GM21367 (cell line): ENCODE measurements around the gene ARL15.

ENCODE experiments used
- ATAC-seq: cut with Tn5 transposase; IDR thresholded peaks from one replicate; pipeline ENCODE4 v1.9.1; 2021; ENCODE audit not compliant: unreplicated experiment

The ARL15 gene

DNA sequence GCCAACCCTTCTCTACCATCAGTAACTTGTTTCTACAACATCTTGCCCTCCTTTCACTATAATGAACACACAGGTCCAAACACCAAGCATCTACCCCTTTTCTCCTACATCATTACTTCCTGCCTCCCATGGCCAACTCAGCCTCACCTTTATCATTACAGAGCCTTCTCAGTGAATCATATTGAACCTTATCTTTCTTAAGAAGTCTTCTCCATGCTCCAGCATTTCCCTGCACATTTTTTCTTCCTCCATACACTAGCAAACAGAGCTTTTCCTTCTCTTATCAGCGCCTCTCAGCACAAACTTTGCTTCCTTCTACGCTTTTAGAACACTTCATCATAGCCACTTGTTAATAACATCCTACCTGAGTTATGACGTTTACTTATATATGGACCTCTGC, 148.2 kb downstream of the ARL15 start:
- no peak for ATAC-seq

DNA sequence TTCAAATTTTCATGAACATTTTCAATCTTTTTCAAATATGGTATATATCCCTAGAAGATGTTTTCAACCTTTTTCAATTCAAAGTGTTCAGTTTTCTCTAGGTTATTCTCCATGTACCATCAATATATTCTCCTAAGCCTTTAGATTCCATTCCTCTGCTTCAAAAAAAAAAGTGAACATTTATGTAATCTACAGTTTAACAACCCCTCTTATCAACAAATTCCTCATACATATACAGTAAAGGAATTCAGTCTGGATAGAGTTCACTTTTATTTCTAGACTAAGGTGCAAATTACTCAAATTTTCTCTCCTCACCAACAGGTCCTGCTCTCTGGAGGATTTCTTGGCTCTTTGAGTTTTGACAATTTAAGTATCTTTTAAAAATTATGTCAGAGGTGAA, 150.0 kb downstream of the ARL15 start:
- no peak for ATAC-seq

DNA sequence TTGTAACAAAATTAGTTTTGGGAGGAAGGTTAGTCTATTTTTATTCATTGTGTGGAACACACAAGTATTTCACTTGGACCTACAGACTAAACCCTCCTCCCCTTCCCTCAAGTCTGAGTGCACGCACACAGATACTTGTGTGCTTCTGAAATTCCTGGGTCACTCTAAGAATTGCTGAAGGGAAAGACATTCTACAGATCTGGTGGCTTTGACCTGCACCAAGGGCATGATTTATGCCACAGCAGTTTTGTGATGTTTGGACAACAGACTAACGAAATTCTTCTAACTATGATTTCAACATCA, 150.5 kb downstream of the ARL15 start:
- ATAC-seq = no peak

DNA sequence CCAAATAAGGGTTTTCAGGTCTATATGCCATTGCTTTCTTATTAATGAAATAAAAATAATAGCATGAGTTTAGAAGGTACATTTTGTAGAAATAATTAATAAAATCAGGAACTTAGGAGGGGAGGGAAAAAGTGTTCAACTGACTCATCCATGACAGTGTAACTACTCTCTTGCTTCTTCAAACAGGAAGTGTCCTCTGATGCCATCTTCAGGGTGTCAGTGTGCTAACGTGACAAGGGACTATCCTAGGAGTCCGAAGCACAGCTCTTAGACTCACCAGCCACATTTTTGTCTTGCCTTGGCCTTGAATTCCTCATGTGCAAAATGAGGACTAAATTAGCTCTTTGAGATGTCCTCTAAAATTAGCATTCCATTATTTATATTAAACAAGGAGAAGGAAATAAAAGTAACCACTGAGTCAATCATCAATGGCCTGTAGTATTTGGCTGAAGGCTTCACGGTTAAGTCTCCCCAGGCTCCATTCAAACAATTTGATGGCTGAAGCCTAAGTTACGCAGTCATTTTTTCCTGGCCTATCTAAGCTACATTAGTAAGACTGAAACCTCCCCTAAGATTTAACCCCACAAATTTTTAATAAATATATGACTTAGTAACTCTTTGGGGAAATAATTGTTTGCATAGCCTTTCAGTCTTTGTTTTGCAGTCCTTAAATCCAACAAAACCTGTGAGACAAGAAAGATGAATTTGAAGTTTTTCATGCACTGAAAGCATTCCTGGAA, 151.1 kb downstream of the ARL15 start:
- ATAC-seq = no peak

- no peak for ATAC-seq
Observed at GRCh38 chr5:54156577-54156976, 153.8 kb downstream of the ARL15 start.

- no peak for ATAC-seq
Observed at GRCh38 chr5:54150841-54151240, 159.5 kb downstream of the ARL15 start.

DNA sequence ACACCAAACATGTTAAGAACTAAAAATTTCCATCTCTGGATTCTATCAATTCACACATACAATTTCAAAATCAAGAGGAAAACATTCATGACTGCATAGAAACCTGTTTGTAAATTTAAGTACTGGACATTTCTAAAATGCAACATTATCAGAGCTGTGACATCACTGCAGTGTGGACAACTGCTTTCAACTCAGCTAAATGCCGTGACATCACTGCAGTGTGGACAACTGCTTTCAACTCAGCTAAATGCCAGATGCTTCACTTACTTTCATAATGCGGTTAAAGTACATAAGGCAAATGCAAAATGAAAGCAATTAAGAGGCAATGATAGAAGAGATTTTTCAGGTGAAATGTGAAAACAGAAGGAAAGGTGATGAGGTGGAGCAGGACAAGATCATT, 161.5 kb downstream of the ARL15 start:
- no peak for ATAC-seq

- ATAC-seq = no peak
Observed at GRCh38 chr5:54148067-54148845, 162.1 kb downstream of the ARL15 start.

DNA sequence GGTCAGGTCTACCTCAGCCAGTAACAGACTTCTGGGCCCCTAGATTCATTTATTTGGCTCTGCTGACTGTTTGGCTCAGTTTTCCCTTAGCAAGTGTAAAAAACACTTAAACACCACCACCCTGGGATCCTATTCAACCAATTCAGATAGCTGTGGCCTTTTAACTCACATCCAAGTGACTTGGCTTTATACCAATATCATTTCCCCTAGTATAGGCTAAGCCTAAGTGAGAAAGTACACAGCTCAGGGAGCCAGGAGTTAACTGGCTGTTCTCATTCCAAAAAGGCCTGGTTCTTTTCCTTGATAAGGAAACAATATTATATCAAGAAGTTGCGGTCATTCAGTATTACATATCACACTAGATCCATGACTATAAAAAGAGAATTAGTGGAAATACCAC, 163.5 kb downstream of the ARL15 start:
- no peak for ATAC-seq

DNA sequence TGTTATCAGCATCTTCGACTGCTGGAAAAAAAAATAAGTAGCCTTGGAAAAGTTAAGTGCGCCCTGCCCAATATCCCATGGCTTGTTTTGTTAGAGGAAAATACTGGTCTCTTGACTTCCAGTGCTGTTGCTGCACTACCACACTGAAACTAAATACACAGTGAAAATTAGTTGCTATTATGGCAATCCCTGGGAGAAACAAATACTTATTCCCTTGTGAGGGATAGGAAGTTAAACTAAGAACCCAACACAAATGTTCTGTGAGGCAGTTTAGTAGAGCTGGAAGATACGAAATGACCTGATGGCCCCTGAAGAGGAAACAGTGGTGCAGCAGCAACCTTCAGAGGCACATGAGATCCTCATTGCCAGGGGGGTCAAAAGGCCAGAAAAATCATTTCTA, 164.0 kb downstream of the ARL15 start:
- no peak for ATAC-seq

DNA sequence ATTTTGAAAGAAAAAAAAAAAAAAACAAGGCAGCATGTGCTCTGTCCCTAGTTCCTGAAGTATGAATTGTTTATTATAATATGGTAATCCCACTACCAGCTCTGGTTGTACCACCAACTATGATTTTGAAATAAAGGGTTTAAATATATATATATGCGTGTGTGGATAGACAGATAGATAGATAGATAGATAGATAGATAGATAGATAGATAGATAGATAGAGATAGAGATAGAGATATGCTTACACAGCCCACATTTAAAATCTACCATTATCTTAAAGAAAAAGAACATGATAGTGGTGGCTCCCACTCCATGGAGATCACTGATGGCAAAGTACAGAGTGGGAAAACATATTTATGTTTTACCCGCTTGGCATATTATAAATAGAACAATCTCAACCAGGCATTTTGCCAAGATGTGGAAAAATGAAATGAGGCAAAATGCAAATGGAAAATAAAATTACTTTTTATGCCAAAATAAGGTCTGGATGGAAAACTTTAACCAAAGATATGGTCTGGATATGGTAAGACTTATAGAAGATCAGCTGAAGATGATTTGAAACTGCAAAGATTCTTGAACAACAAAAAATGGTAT, 170.0 kb downstream of the ARL15 start:
- no peak for ATAC-seq

DNA sequence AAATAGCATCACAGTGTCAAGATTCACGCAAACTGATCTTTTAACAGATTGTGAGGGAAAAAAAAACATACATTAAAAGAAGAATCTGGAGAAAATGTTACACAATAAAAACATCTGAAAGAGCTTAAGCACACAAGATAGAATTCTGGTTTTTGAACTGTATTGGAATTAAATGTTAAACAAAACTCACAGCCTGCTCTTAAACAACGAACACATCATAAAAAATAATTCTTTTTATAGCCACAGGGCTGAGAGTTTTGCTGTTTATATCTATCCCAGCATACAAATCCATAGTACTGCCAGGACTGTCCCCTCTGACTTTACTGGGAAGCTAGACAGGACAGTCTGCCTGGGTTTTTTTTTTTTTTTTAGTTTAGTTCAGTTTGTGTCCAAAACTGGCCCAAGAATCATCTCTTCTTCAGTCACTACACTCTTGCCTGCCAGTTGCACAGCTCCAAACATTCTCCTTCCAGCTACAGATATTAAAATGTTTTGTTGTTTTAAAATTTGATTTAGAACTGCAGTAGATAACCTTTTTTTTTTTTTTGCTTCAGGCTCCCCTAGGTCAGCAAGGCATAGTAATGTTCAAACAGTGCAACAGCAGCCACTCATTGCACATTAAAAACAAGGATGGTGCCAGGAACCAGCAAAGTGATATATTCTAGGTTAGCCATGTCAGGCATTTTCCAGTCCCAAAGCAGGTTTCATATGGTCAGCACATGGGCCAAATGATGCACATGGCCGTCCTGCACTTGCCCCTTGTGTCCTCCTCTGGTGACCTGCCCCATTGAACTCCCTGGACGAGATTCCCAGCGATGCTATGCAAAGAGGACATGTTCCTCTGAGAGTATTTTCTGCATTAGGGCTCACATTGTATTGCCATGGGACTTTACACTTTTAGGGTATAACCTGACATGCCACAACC, 173.6 kb downstream of the ARL15 start:
- no peak for ATAC-seq

GRCh38 chr5:54135042-54135441, 175.3 kb downstream of the ARL15 start:
- ATAC-seq = no peak

DNA sequence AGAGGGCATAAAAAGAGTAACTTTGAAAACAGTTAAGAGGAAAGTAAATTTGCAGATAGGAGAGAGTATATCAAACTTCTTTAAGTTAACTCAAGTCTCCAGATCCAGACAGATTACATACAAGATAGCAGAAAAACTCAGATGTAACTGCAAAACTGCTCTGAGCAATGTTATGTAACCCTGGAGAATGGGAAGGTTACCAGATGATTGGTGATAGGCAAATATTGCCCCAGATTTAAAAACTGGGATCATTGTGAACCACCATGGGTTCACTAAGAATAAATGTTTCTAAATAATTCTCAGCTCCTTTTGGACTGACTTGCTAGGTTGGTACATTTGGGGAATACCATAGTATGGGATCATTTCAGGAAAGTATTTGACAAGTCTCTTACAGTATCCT, 176.5 kb downstream of the ARL15 start:
- ATAC-seq = no peak

DNA sequence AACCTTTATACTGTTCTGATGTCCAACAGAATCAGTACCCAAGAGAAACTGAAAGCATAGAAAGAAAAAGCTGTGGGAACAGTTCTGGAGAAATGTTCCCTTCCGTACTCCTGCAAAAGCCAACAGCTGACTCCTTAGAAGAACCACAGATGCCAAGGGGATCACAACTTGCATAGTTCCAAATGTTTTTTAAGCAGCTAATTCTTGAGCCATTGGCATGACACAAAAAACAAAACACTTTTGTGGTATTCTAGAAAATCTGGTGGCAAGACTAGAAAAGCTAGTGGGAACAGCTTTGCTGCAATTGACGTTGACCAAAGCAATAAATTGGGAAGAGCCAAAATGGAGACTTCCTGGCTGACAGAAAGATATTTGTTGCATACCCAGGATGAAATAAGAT, 189.9 kb downstream of the ARL15 start:
- no peak for ATAC-seq

GRCh38 chr5:54117957-54118356, 192.4 kb downstream of the ARL15 start:
- ATAC-seq = no peak

DNA sequence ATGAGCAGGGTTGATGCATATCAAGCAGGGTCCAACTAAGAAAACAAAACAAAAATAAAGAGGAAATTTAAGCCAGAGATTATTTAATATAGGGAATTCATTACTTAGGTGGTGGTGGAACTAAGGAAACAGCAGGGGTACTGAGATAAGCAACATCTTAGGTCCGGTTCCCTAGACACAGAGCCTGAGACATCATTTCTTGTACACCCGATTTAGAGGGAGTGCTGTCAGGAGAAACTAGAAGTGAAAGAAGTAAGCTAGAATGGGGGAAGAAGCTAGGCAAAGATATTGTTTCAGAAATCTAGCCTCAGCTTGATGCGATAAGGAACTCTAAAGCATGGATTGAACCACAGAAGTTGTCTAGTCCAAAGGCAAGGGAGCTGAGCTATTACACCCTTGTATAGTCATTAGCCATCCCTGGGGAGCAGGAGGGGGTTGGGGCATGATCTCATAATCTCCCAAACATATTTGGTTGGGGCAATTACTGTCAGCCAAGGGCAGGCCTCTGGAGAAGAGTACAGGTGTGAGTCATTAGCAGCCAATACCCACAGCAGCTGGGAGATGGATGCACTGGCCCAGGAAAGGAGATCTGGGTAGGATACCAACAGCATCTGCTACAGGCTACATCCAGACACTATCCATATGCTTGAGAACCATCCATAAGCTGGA, 194.5 kb downstream of the ARL15 start:
- ATAC-seq = no peak

GRCh38 chr5:54113060-54113459, 197.3 kb downstream of the ARL15 start:
- no peak for ATAC-seq

DNA sequence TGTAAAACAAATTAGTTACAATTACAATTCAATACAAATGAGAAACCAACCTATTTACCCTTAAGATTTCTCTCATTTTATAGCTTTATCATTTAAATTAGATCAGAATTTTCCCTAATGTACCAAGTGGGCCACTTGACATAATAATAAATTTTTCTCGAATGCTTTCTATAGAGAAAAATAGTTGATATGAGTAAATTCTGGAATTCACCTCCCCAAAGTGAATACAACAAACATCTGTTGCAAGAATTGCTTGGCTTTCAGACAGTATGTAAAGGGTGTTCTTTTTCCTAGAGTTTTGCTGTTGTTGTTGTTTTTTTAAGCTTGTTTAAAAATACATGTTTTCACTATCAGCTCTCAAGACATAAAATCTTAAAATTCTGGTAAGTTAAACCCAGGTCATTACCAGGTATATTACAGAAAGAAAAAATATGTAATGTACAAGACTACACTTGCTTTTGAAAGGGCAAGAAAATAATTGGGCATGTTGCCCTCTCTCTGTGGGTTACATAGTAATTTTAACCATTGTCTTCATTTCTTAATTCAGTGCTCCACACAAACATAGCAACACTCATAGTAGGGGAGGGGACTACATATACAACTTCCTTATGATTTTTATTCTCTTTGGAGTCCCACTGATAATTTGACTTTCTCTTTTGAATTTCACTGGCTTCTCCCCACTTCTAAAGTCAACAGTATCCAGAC, 200.6 kb downstream of the ARL15 start:
- ATAC-seq = no peak

DNA sequence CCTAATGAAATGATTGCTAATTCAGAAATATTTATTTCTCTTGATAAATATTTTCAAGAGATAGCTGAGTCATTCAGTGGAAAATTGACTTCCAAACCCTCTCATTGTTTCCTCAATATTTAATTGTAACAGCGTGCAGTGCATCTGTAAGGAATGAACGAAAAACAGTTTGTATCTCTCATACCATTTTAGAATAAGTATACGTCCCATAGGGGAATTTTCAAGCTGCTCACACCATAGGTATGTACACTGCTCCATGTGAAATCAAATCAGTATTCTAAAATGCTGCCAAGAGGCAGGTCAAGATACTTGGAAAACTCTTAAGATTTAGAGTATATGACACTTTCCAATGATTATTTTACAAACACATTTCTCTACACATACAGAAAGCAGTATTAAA, 202.2 kb downstream of the ARL15 start:
- no peak for ATAC-seq
